Calu3 (cell line): ENCODE measurements around the gene HEATR9. TPM values are rescaled to one million over a fixed set of nuclear protein-coding genes. Genes with fewer than 3 reads are reported as not detected.

Experiments
- BruUV-seq: library from RNA; stranded (reverse); fragments of 400-500 nt; replicated peaks from 2 replicates; lab custom pipeline; 2021; lab: Mats Ljungman, UMichigan
- CTCF ChIA-PET: fragments of 300-600 bp; sonication (Branson Sonifier 250); formaldehyde crosslinking; loops from one replicate; lab custom pipeline; 2022; ENCODE audit warnings: antibody characterized with exemption; lab: Charles Lee
- DNase-seq: peaks from one replicate; pipeline ENCODE4 v3.0.0; 2022
- H3K27ac Mint-ChIP-seq: one replicate; pipeline ENCODE4 v1.8.0; 2022; ENCODE audit warnings: mixed read lengths; ENCODE audit not compliant: unreplicated experiment
- H3K27me3 Mint-ChIP-seq: one replicate; pipeline ENCODE4 v1.8.0; 2022; ENCODE audit warnings: mixed read lengths; ENCODE audit not compliant: unreplicated experiment
- H3K36me3 Mint-ChIP-seq: one replicate; pipeline ENCODE4 v1.8.0; 2022; ENCODE audit warnings: mild to moderate bottlenecking, moderate library complexity, mixed read lengths; ENCODE audit not compliant: insufficient read depth, unreplicated experiment
- H3K4me1 Mint-ChIP-seq: one replicate; pipeline ENCODE4 v1.8.0; 2022; ENCODE audit warnings: mild to moderate bottlenecking, low read depth, mixed read lengths; ENCODE audit not compliant: unreplicated experiment
- H3K4me3 Mint-ChIP-seq: one replicate; pipeline ENCODE4 v1.8.0; 2022; ENCODE audit warnings: mild to moderate bottlenecking, low read depth, moderate library complexity, mixed read lengths; ENCODE audit not compliant: unreplicated experiment
- H3K9me3 Mint-ChIP-seq: one replicate; pipeline ENCODE4 v1.8.0; 2022; ENCODE audit warnings: low read depth, mixed read lengths; ENCODE audit not compliant: unreplicated experiment
- CTCF ChIP-seq: fragments of 200-600 bp; IDR thresholded peaks from one replicate; pipeline ENCODE4 v1.8.0; 2022; ENCODE audit warnings: antibody characterized with exemption; ENCODE audit not compliant: unreplicated experiment
- intact Hi-C: fragments of 100-400 bp; cut with micrococcal nuclease; formaldehyde crosslinking; loops from one replicate; pipeline ENCODE4 v1.10.0; 2022; ENCODE audit not compliant: unreplicated experiment
- total RNA-seq: library from RNA; stranded (reverse); gene quantifications from 2 replicates; pipeline ENCODE4 v1.2.3, GENCODE V29; 2022

HEATR9 gene
- total RNA-seq, 1 experiment from 2014 or later, result not detected

- peak overlapping the region; percentile 92 for H3K4me3 Mint-ChIP-seq
- H3K9me3 Mint-ChIP-seq, result no peaks in the 10 kb centered on the region
- intact Hi-C loops, result no loop called here
- H3K36me3 Mint-ChIP-seq, result peaks cover 32% of the 10 kb centered on the region
- H3K27me3 Mint-ChIP-seq, result peaks cover 7% of the 10 kb centered on the region
- TF ChIP-seq CTCF, result no peak
- H3K4me1 Mint-ChIP-seq, result peaks cover 27% of the 10 kb centered on the region
- no peak for DNase-seq
- H3K27ac Mint-ChIP-seq, result peak overlapping the region; percentile 100
- BruUV-seq, result no TSS peak
- CTCF ChIA-PET, result interaction anchor here (1.8 to 2.1 kb wide), 2 partner anchors 38 to 43 kb away, joined by 7 to 41 read pairs; no protein-coding TSS in a partner anchor
Measured at GRCh38 chr17:35807371-35808144, 61.1 kb downstream of the HEATR9 start.

Other genes with a start within 250 kb of the HEATR9 start
- gene RASL10B, start 137.3 kb downstream of the HEATR9 start, total RNA-seq, result 0.95 and 1.4 TPM in 2 replicates
- not detected in 2 replicates for gene GAS2L2, start 115.7 kb downstream of the HEATR9 start, total RNA-seq
- gene C17orf50, start 108.0 kb downstream of the HEATR9 start, total RNA-seq, result not detected in 2 replicates
- gene MMP28, start 73.2 kb downstream of the HEATR9 start, total RNA-seq, result not detected in 2 replicates
- 284 and 286 TPM in 2 replicates for gene TAF15, start 59.4 kb downstream of the HEATR9 start, total RNA-seq
- gene CCL5, start 11.5 kb upstream of the HEATR9 start, total RNA-seq, result 7.0 and 28.7 TPM in 2 replicates
- gene RDM1, start 61.9 kb upstream of the HEATR9 start, total RNA-seq, result 6.2 and 6.5 TPM in 2 replicates
- not detected in 2 replicates for gene LYZL6, start 74.8 kb upstream of the HEATR9 start, total RNA-seq
- gene CCL16, start 112.6 kb upstream of the HEATR9 start, total RNA-seq, result not detected in 2 replicates
- gene CCL14, start 117.8 kb upstream of the HEATR9 start, total RNA-seq, result not detected in 2 replicates
- 0.42 TPM in 1 of 2 replicates, not detected in the other for gene CCL15, start 132.7 kb upstream of the HEATR9 start, total RNA-seq
- gene CCL23, start 149.1 kb upstream of the HEATR9 start, total RNA-seq, result not detected in 2 replicates
- gene CCL18, start 195.4 kb upstream of the HEATR9 start, total RNA-seq, result not detected in 2 replicates
- not detected in 2 replicates for gene CCL3, start 221.3 kb upstream of the HEATR9 start, total RNA-seq
- not detected in 2 replicates for gene CCL4, start 234.9 kb upstream of the HEATR9 start, total RNA-seq